Gastroesophageal sphincter (tissue), 3 donors: Measurements from ENCODE around the gene PRDM16.

Experiments
- EP300 ChIP-seq: sonication (generic); formaldehyde crosslinking; IDR thresholded peaks from one replicate; pipeline ENCODE4 v1.6.1; 2017; ENCODE audit warnings: antibody characterized with exemption, mild to moderate bottlenecking
- POLR2A ChIP-seq, 2 donors: fragments of 450-650 bp; IDR thresholded peaks; one replicate each; pipeline ENCODE4 v1.6.1; 2017; ENCODE audit warnings: antibody characterized with exemption in 2 of 2, mild to moderate bottlenecking in 2 of 2, moderate library complexity in 1 of 2
- POLR2AphosphoS5 ChIP-seq: sonication (generic); formaldehyde crosslinking; IDR thresholded peaks from one replicate; pipeline ENCODE4 v1.6.1; 2017; ENCODE audit warnings: antibody characterized with exemption
- TF ChIP-seq, protein P1 (sequence below), 4 experiments: fragments of 200-600 bp in 2 of 4; fragments of 450-650 bp in 2 of 4; sonication (generic) in 1 of 4; IDR thresholded peaks; one replicate each; pipeline ENCODE4 v1.5.1; 2017 to 2019; ENCODE audit warnings: antibody characterized with exemption in 4 of 4, mild to moderate bottlenecking in 2 of 4, moderate library complexity in 2 of 4

DNA sequence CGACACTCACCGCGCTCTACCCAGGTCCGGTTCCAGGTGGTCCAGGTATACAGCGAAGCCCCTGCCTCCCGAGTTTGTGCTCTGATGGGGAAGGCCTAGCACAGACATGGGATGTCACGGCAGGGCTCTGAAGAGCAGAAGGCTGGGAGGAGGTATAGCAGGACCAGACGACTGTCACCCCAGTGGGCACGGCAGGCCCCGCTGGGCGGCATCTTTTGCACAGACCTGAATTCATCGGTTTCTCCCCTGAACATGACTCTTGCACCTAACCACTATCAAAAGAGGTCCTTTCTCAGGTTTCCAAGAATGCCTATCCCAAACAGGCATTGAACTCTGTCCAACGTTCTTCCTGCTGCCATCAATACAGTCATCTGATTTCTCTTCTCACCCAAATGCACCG is 416.0 kb downstream of the PRDM16 start:
- TF ChIP-seq, protein P1, sequence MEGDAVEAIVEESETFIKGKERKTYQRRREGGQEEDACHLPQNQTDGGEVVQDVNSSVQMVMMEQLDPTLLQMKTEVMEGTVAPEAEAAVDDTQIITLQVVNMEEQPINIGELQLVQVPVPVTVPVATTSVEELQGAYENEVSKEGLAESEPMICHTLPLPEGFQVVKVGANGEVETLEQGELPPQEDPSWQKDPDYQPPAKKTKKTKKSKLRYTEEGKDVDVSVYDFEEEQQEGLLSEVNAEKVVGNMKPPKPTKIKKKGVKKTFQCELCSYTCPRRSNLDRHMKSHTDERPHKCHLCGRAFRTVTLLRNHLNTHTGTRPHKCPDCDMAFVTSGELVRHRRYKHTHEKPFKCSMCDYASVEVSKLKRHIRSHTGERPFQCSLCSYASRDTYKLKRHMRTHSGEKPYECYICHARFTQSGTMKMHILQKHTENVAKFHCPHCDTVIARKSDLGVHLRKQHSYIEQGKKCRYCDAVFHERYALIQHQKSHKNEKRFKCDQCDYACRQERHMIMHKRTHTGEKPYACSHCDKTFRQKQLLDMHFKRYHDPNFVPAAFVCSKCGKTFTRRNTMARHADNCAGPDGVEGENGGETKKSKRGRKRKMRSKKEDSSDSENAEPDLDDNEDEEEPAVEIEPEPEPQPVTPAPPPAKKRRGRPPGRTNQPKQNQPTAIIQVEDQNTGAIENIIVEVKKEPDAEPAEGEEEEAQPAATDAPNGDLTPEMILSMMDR (IDR thresholded peaks at IDR 0.05), result no peak
- TF ChIP-seq POLR2A (IDR thresholded peaks at IDR 0.05) (no peak), POLR2AphosphoS5 (no peak), EP300 (no peak)
